Ramos (cell line): ENCODE measurements around the gene BFSP1.

Experiments
- in situ Hi-C: fragments of 300-500 bp; cut with MboI; formaldehyde crosslinking; loops from one replicate; pipeline ENCODE4 v1.14.3; 2022; ENCODE audit warnings: low sequenced_read_pairs; ENCODE audit not compliant: unreplicated experiment

BFSP1 gene

DNA sequence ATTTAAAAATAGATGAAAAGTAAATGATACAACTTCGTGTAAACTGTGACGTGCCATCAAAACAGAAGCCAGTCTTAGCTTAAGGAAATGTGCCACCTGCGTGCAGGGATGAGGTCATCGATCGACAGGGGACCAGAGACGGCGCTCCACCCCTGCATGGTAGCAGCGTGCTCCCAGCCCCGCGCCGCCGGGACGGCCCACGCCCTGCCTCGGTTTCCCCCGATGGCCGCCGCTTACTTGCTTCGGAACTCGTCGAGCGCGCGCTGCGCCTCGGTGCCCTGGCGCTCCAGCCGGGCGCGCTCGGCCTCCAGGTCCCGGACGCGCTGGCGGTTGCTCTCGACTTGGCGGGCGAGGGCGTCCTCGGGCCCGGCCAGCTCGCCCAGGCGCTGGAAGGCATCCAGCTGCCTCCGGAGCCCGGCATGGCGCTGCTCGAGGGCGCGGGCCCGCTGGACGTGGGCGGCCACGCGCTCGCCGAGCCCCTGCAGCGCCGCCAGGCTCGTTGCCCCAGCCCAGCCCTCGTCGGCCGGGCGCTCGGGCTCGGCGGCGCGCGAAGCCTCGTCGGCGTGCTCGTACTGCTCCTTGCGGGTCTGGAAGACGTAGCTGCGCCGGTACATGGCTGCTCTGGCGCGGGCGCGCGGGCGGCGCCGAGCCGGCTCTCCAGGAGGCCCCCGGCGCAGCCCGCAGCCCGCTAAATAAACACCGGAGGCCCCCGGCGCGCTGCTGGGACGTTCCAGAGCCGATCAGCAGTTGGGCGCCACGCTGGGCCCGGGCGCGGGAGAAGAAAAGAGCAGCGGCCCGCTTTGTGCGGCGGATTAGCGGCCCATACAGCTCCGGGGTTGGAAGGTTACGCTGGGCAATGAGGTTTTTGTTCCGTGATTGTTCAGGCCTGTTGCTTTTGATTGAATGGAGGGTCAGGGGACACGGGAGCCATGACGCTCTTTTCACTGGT is at the start of gene BFSP1:
TSS of gene BFSP1 (minus strand) at position 664 of the 949 bp plus-strand sequence. CDS start at position 614, 50 bp downstream.
- in situ Hi-C loops: loop anchor here (25.0 kb wide), 1 partner anchor 381 kb away; no protein-coding TSS in a partner anchor

DNA sequence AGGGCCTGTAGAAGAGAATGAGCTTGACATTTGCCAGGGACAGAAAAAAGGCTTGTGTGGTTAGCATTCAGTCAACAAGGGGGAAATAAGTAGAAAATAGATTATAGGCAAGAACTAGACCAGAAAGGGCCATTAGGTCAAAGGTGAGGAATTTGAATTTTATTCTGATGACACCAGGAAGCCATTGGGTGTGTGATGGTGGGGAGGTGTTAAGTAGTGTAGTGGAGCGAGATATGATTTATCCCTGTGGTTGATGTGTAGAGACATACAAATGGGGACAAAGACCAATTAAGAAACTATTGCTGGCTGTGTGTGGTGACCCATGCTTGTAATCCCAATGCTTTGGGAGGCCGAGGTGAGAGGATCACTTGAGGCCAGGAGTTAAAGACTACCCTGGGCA is 49.7 kb upstream of the BFSP1 start:
- in situ Hi-C loops: no loop called here

DNA sequence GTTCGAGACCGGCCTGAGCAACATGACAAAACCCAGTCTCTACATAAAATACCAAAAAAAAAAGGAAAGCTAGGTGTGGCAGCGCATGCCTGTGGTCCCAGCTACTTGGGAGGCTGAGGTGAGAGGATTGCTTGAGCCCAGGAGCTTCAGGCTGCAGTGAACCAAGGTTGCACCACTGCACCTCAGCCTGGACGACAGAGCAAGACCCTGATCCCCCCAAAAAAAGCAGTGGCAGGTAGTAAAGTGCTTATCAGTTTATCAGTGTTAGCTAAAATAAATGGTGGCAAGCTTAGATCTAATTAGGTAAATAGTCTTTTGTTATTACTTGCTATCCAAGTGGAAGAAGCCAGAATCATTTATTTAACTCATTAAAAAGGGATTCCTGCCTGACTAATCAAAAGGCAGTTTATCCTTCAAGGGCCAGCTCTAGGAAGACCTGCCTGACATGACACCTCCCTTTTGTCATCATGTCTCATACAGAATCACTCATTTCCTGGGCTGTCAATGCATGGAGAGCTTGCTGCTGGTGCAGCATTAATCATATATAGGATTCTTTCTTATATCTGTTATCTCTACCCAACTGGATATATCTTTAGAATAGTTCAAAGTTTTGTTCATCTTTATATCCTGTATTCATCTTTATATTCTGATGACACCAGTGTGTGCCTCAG is 48.3 kb upstream of the BFSP1 start:
- in situ Hi-C loops: no loop called here

DNA sequence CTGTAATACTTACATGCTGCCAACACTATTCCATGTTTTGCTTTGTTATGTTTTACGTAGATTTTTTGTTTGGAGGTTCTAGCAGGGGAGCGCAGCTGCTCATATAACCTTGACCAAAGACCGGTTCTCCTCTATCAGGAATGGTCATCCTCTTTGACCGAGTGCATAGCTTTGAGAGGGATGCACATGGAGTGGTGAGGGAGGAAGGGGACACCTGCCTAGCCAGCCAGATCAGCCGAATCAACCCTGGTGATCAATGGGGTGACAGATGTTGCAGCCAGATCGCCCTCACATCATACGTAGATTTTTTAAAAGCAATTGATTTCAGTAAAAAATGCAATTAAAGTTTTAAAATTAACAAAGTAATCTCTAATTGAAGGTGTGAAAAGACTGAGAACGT is 45.0 kb upstream of the BFSP1 start:
- in situ Hi-C loops: no loop called here

DNA sequence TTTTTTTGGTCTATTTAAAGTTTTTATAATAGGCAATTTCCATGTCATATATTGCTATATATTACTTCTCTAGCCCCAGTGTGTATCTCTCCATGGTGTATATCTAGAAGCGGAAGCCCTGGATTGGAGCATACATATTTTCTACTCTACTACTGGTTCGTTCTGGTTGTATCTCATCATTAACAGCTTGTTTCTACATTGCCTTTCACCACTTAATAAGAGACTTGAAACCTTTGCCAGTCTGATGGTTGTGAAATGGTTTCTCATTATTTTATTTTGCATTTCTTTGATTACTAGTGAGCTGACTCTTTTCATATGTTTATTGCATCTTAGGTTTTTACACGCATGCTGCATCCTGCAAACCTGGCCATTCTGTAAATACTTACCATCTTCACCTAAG is 42.3 kb upstream of the BFSP1 start:
- in situ Hi-C loops: no loop called here

DNA sequence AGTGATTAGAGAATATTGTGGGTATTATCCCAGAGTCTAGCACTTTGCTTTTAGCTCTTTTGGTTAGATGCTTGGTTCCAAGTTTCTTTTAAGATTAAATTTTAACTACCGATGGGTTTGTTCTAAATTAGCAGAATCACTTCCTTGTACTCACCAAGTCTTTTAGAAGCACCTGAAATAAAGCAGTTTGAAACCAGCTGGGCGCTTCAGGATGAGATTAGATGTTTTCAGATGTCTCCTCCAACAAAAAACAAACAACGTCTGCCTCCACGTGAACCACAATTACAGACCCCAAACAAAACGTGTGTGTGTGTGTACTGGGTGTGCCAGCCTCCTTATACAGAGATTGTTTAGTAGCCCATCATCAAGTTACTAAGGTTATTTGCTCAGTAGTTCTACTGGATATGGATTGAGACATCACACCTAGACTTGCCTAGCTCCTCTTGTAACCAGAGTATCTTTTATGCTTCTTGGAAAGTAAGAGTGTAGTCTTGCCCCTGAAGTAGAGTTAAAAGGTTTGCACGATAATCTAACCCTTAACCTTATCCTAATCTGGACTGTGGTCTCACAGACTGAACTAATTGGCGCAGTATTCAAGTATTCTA is 41.0 kb upstream of the BFSP1 start:
- in situ Hi-C loops: no loop called here

DNA sequence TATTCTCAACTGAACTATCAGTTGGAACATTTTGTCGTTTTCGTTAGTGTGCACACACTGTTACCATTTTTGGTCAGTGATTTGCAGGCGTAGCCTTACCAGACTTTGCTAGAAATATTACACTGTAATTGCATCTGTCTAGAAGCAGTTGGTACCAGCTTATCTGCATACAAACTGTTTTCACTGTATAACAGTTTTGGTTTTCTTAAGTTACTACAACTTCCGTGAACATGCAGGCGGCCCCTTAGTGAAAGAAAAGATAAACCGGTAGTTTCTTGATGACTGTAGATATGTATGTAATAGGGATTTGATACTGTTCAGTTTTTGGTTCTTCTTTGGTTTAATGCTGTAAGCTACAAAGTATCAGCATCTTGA is 40.0 kb upstream of the BFSP1 start:
- in situ Hi-C loops: no loop called here

DNA sequence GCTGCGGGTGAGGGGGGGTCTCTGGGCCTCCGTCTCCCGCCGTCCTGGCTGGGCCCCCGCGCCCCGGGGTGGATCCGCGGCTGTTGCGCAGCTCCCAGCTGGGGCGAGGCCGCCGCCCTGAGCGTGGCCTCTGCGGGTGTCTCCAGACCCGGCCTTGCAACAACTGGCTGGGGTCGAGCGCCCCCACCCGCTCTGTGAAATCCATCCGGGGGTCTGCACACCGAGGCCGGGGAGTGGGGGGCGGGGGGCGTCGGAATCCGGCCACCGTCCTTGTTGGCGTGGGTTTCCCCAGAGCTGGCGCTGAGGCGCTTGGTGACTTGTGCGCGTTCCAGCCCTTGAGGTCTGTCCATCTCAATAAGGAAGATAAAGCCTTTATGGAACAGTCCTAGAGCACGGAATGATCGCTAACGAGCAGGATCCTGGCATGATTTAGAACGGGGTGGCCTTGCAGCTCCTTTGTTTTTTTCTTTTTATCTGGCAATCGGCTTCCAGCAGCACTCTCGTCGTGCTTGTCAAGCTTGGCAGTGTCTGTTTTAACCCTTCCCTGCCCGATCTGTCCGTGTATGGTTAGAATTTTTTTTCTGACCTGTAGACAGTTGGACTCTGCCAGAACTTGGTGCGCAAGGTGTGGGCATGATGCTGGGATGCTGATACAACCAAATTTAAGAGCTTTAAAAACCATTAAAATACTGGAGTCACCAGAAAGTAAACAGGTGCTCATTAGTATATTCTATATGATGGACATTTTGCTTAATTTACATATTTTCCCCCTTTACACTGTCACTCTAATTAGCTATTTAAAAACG is 39.4 kb upstream of the BFSP1 start:
- in situ Hi-C loops: no loop called here

DNA sequence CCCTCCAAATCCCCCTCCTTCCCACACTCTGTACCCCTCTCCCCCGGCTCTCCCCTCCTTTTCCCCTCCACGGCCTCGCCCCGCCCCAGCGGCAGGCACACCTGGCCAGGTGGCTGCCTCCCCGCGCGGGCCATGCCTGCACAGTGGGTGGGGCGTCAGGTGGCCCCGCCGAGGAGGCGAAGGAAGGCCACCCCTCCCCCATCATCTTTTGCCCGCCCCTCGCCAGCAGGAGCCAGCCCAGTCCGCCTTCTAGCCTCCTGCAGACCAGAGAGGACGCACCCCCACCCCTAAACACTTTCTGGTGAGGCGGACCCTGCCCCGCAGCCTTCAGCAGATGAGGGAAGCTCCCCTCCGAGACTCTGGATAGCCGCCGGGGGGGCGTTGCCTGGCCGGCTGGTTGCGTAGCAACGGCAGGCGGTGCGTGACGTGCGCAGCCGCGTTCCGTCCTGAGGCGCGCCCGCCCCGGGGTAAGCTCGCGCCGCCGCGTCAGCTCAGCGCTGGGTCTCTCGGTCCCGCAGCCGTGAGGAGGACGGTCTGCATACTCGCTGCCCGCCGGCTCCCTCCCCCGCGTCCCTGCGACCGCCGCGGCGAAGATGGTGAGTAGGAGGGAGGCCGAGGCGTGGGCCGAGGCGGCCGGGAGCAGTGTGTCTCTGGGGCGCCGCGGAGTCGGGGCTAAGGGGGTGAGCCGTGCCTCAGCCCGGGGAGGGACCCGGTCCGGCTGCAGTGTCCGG is 38.6 kb upstream of the BFSP1 start, which contains the start of gene DSTN:
TSS of gene DSTN (plus strand) at position 460 of the 731 bp plus-strand sequence. CDS start at position 594, 134 bp downstream.
- in situ Hi-C loops: no loop called here

DNA sequence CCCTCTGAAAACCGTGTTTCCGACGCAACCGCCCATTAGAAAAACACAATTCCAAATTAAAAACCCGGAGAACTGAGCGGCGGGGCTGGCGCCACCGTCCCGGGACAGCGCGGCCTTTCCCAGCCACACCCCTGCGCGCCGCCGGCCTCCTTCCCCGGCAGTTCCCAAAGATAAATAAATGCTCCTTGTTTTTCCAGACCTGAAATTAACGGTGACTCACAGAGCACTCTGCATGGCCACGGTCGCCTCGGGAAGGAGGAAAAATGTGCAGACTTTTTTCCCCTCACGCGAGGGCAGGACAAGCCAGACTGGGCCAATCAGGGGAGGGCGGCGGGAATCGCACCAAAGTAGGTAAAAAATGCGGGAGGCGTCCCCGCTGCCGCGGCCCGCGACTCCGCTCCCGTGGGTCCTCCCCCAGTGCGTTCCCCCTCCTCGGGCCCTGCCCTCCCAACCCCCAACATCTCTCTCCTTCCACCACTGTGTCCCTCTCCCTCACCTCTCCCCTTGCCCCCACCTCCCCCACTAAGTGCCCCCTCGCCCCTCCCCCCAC is 37.9 kb upstream of the BFSP1 start:
- in situ Hi-C loops: no loop called here

DNA sequence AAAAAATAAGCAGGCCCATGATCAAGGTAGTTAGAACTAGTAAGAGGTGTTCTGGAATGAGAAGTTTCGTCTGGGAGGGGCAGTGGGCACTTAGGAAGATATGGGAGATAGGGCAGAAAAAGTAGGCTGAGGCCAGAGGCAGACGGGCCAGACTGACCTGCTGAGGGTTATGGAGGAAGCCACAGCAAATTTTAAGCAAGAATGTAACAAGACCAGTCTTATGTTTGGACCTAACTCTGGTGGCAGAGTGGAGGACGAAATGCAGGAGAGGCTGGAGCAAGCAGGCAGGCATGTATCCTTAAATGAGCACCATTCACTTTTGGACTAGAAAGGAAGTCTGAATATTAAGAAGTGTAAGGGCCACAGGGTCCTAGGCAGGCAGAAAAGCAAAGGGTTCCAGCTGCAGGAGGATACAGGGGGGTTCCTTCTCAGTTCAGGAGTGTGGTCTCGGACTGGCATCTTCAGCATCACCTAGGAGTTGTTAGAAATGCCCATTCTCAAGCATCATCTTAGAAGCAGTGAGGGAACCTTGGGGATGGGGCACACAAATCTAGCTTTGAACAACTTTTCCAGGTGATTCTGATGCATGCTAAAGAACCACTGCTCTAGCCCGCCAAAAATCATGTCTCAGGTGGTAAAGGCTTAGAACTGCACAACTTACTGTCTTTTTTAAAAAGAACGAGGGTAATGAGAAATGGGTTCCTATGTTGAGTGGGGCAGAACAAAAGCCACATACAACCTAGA is 37.0 kb upstream of the BFSP1 start:
- in situ Hi-C loops: no loop called here

DNA sequence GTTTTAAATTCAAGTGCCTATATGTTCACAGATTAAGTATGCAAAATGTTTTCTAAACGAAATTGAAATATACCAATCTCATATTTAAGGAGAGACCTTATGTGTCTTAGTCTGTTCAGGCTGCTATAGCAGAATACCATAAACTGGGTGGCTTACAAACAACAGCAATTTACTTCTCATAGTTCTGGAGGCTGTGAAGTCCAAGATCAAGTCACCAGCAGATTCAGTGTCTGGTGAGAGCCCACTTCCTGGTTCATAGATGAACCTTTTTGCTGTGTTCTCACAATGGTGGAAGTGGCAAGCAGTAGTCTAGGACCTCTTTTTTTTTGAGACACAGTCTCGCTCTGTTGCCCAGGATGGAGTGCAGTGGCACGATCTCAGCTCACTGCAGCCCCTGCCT is 35.2 kb upstream of the BFSP1 start:
- in situ Hi-C loops: no loop called here

DNA sequence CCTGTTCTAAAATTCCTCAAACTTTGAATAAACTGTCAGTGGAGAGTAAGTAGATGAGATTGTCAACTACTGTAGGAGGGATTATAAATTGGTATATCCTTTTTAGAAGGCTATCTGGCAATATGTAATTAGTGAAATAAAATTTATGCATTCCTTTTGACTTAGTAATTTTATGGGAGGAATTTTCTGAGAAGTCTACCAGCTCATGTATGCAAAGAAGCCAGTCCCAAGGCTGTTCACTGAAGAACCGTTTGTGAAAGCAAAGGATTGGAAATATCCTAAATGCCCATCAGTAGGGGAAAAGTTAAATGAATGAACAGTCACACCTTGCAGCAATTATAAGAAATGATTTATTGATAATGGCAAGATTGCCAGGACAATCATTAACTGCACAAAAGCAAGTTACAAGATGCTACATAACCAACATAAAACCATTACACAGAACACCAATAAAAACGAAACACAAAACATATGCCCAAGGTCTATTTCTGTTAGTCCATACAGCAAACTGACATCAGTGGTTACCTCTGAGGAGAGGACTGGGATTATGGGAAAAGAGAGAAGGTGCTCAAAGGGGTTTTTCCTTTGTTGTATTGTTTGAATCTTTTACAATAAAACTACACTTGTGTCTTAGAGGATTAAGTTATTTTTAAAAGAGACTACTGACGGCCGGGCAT is 34.1 kb upstream of the BFSP1 start:
- in situ Hi-C loops: no loop called here

DNA sequence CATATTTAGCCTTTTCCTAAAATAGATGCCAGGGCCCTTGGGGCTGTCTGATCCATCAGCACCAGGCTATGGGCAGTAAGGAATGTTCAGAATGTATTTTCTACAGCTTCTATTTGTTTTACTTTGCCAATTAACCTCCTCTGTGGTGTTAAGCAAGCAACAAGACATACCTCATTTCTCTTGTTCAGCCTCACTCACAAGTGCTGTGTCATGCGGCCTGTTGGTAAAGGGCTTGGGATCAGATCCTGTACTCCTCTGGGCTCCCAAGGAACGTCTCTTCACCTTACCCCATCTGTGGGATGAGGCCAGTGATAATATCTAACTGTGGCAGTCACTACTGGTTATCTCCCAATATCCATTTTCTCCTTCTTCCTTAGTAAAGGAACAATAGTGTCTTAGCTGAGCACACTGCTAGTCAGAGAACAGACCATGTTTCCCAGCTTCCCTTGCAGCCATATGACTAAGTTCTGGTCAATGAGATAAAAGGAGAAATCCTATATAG is 31.7 kb upstream of the BFSP1 start:
- in situ Hi-C loops: no loop called here

DNA sequence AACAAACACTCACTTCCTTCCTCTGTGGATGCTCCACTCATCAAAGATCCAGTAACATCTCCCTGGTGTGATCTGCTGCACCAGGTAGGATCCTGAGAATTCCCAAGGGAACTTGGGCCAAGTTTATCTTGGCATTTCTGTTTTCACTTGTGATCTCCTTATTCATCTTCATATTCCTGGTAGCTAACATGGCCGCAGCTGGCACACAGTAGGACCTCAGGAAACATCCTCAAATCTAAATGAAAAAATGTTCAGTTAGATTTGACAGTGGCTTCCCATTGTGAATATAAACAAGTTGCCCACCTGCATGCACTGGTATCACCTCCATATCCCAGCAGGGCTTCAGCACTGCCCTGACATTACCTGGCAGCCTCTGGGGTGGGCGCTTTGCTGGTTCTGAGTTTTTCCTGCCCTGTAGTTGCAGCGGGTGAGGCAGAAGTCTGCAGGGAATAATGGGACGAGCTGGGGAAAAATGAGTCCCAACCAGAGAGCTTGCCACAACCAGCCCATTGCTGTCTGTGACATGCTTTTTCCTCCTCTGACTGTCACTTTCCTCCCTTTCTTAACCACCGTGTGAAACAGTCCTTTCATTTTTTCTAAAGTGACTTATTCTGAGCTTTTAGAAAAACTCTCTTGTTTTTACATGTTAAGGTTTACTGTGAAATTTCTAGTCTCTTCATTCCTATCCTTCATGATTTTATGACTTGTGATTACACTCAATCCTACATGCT is 29.3 kb upstream of the BFSP1 start:
- in situ Hi-C loops: no loop called here

DNA sequence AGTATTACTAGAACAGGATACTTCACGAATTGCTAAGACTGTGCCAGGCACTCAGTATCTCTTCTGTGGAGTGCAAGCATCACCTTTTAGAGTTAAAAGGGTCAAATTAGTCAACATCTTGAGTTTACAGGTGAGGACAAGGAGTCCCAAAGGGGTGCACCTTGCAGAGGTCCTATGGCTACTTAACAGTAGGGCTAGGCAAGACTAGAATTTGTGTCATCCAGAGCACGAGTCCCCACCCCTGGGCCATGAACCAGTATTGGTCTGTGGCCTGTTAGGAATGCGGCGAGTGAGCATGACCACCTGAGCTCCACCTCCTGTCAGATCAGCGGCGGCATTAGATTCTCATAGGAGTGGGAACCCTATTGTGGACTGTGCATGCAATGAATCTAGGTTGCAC is 28.2 kb upstream of the BFSP1 start:
- in situ Hi-C loops: no loop called here

DNA sequence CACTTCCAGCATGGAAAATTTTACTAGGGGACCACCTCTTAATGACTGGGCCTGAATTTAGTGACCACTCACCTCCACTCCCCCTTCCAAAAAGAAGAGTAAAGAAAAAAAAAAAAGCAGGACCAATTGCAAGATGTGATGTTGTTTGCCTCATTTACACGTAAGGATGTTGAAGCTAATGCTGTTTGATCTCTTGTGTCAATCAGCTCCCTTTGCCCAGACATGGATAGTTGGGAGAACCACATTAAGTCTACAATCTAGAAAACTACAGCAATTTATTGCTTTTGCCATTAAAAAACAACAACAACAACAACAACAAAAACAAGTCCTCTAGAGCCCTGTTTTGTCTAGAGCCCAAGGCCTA is 27.7 kb upstream of the BFSP1 start:
- in situ Hi-C loops: no loop called here
